Thyroid gland (tissue), 4 donors: ENCODE results near the gene PKD1.

Experiments
- POLR2A ChIP-seq, 2 donors: fragments of 450-650 bp; IDR thresholded peaks; one replicate each; pipeline ENCODE4 v1.6.1; 2017; ENCODE audit warnings: antibody characterized with exemption in 2 of 2, mild to moderate bottlenecking in 2 of 2, moderate library complexity in 1 of 2
- TF ChIP-seq, protein P1 (sequence below), 6 experiments: fragments of 200-600 bp in 3 of 6; fragments of 450-650 bp in 3 of 6; sonication (generic) in 3 of 6; IDR thresholded peaks; one replicate each; pipeline ENCODE4 v1.5.1; 2016 to 2019; ENCODE audit warnings: antibody characterized with exemption in 6 of 6, mild to moderate bottlenecking in 2 of 6, inconsistent platforms in 1 of 6, moderate library complexity in 1 of 6

DNA sequence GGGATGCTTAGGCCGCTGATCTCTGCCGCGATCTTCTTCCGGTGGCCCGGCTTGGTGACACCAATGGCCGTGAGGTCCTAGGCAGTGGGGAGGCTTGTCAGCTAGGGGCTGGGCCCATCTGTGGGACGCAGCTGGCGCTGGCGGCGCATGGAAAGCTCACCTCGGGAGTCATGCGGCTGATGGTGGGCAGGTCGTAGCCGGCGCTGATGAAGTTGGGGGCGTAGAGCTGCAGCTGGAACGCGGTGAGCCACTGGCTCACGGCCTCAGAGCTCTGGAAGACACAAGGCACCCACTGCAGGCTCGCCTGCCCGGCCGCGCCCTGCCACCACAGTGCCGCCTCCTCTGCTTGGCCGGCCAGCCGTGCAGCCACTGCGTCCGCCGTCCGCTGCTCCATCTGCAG lies 48.0 kb upstream of the PKD1 start:
- TF ChIP-seq, protein P1, sequence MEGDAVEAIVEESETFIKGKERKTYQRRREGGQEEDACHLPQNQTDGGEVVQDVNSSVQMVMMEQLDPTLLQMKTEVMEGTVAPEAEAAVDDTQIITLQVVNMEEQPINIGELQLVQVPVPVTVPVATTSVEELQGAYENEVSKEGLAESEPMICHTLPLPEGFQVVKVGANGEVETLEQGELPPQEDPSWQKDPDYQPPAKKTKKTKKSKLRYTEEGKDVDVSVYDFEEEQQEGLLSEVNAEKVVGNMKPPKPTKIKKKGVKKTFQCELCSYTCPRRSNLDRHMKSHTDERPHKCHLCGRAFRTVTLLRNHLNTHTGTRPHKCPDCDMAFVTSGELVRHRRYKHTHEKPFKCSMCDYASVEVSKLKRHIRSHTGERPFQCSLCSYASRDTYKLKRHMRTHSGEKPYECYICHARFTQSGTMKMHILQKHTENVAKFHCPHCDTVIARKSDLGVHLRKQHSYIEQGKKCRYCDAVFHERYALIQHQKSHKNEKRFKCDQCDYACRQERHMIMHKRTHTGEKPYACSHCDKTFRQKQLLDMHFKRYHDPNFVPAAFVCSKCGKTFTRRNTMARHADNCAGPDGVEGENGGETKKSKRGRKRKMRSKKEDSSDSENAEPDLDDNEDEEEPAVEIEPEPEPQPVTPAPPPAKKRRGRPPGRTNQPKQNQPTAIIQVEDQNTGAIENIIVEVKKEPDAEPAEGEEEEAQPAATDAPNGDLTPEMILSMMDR (IDR thresholded peaks at IDR 0.05) = no peak
- no peak for TF ChIP-seq POLR2A (IDR thresholded peaks at IDR 0.05)
